IPS-18a (cell line): ENCODE results near the gene SDC3.

ENCODE experiments used
- H3K27ac ChIP-seq: one replicate; pipeline ENCODE4 v1.5.1; 2013; ENCODE audit warnings: low read length
- H3K27me3 ChIP-seq: one replicate; pipeline ENCODE4 v1.6.1; 2013; ENCODE audit warnings: mild to moderate bottlenecking, low read length; ENCODE audit not compliant: control insufficient read depth, insufficient read depth
- H3K36me3 ChIP-seq: one replicate; pipeline ENCODE4 v1.6.1; 2013; ENCODE audit warnings: low read depth, low read length; ENCODE audit not compliant: control insufficient read depth
- H3K4me1 ChIP-seq: one replicate; pipeline ENCODE4 v1.6.1; 2013; ENCODE audit warnings: low read depth, low read length; ENCODE audit not compliant: control insufficient read depth
- H3K4me3 ChIP-seq: one replicate; pipeline ENCODE4 v1.5.1; 2013; ENCODE audit warnings: low read length
- H3K9ac ChIP-seq: one replicate; pipeline ENCODE4 v1.6.1; 2013; ENCODE audit warnings: mild to moderate bottlenecking, low read length, moderate library complexity
- H3K9me3 ChIP-seq: one replicate; pipeline ENCODE4 v1.6.1; 2013; ENCODE audit warnings: low read depth, low read length; ENCODE audit not compliant: control insufficient read depth

SDC3 gene

DNA sequence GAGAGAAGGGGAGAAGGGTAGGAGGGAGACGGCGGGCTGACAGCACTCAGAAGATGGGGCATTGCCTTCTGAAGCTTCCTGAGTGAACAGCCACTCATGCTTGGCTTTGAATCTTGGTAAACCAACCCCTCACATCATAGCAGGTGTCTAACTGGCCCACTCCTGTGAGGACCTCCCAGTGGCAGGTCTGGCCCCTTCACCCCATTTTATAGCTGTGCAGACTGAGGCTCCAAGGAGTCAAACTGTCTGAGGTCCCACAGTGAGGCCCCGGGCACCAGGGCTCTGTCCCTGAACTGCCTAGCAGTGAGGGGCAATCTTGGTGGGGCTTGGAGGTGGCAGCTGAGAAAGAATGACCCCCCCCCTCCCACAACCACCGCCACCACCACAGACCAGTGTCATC, 41.0 kb downstream of the SDC3 start:
- no peaks in the 10 kb centered on the region for H3K36me3 ChIP-seq
- H3K27me3 ChIP-seq: no peaks in the 10 kb centered on the region
- no peak overlapping the region for H3K9ac ChIP-seq
- H3K27ac ChIP-seq: no peak overlapping the region
- no peak overlapping the region for H3K4me3 ChIP-seq
- peaks cover 4% of the 10 kb centered on the region for H3K9me3 ChIP-seq
- peaks cover 8% of the 10 kb centered on the region for H3K4me1 ChIP-seq

DNA sequence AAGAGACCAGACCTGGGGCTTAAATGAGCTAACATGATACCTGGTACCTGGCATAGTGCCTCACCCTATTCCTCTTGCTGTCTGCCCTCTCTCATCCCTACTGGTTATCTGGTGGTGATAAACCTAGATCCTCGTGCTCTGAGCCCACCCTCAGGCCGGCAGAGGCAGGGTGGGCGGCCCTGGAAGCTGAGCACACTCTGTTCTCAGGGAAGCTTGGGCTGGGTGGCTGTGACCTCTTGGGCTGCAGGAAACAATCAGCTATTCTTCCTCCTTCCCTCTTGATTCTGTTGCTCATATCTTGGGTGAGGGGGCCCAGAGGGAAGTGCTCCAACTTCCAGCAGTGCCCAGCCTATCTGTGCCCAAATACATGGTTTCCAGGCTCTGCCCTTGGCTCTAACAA, 42.0 kb downstream of the SDC3 start:
- Histone ChIP-seq H3K9me3 (no peaks in the 10 kb centered on the region), H3K9ac (no peak overlapping the region), H3K36me3 (no peaks in the 10 kb centered on the region), H3K27ac (no peak overlapping the region), H3K4me1 (peaks cover 8% of the 10 kb centered on the region), H3K4me3 (no peak overlapping the region), H3K27me3 (no peaks in the 10 kb centered on the region)

DNA sequence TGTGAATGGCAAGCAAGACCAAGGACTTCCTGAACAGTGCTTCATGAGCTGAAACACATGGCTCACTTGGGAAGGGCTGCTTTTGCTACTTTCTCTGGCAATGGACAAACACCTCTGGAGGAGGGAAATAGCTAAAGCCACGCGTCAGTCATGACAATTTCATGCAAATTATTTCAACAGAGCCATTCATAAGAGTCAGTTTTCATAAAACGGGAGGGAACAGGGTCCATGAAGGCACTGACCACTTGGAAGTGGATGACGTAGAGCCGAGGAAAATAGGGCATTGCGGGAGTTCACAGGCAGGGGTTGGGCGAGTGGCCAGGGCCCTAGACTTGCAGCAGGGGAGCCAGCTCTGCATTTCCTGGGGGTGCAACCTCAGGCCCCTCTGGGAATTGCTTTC, 43.9 kb downstream of the SDC3 start:
- no peaks in the 10 kb centered on the region for H3K27me3 ChIP-seq
- no peaks in the 10 kb centered on the region for H3K36me3 ChIP-seq
- no peaks in the 10 kb centered on the region for H3K4me1 ChIP-seq
- H3K9me3 ChIP-seq: no peaks in the 10 kb centered on the region
- H3K9ac ChIP-seq: no peak overlapping the region
- no peak overlapping the region for H3K27ac ChIP-seq
- H3K4me3 ChIP-seq: no peak overlapping the region

DNA sequence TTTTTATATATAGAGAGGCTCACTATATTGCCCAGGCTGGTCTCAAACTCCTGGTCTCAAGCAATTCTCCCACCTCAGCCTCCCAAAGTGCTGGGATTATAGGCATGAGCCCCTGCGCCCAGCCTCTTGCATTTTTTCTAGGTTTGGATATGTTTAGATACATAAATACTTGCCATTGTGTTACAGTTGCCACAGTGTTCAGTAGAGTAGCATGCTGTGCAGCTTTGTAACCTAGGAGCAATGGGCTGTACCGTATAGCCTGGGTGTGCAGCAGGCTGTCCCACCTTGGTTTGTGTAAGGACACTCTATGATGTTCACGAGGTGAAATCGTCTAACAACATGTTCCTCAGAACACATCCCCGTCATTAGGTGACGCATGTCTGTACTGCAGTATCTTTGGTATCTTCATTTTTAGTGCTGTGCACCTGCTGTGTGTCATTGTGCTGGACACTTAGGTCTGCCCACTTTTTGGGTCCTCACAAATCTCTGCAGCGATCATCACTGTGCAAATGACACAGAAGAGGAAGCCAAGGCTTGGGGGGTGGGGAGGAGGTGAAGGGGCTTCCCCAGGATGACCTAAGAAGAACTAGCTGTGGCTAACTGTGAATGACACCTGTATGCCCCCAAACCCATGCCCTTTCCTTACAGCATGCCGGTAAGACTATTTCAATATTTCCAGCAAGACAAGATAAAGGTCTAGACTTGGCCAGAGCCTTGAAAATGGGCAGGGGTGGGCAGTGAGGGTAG, 44.5 kb downstream of the SDC3 start:
- H3K9me3 ChIP-seq: no peaks in the 10 kb centered on the region
- H3K4me3 ChIP-seq: no peak overlapping the region
- no peak overlapping the region for H3K9ac ChIP-seq
- H3K27ac ChIP-seq: no peak overlapping the region
- no peaks in the 10 kb centered on the region for H3K36me3 ChIP-seq
- H3K4me1 ChIP-seq: no peaks in the 10 kb centered on the region
- no peaks in the 10 kb centered on the region for H3K27me3 ChIP-seq

DNA sequence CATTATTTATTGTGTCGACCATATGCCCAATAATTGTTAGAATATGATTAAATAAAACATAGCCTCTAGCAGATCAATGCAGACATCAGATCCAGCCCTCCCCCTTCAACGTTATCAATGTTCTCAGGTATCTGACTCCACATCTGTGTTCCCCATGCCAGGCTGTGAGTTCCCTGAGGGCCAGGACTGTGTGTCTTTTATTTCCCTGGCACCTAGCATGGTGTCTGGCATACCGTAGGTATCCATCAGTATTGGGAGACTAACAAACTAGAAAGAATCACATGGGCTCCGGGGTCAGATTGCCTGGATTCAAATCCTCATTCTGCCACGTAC, 48.3 kb downstream of the SDC3 start:
- H3K27me3 ChIP-seq: no peaks in the 10 kb centered on the region
- no peak overlapping the region for H3K4me3 ChIP-seq
- no peaks in the 10 kb centered on the region for H3K9me3 ChIP-seq
- no peak overlapping the region for H3K27ac ChIP-seq
- no peaks in the 10 kb centered on the region for H3K36me3 ChIP-seq
- H3K4me1 ChIP-seq: peaks cover 20% of the 10 kb centered on the region
- no peak overlapping the region for H3K9ac ChIP-seq

- Histone ChIP-seq H3K4me3 (no peak overlapping the region), H3K9ac (no peak overlapping the region), H3K27ac (no peak overlapping the region), H3K36me3 (no peaks in the 10 kb centered on the region), H3K4me1 (peaks cover 29% of the 10 kb centered on the region), H3K9me3 (no peaks in the 10 kb centered on the region), H3K27me3 (no peaks in the 10 kb centered on the region)
These were observed 50.6 kb downstream of the SDC3 start for GRCh38 chr1:30857964-30858363.

DNA sequence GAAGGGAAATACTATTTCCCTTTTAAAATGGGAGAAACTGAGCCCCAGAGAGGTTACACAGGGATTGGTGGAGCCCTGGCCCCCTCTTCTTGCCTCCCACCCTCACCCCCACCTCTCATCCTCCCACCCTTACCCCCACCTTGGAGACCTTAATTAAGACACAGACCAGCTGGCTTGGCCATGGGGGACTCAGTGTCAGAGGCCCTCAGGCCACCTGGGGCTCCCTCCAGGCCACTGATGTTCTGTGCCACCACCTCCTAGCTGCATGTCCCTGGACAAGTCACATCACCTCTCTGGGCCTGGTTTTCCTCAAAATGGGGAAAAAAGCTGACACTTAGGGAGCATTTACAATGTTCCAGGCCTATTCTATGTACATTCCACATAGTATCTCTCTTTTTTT, 51.5 kb downstream of the SDC3 start:
- Histone ChIP-seq H3K36me3 (no peaks in the 10 kb centered on the region), H3K27me3 (no peaks in the 10 kb centered on the region), H3K4me3 (no peak overlapping the region), H3K9me3 (no peaks in the 10 kb centered on the region), H3K9ac (no peak overlapping the region), H3K27ac (no peak overlapping the region), H3K4me1 (peaks cover 29% of the 10 kb centered on the region)

DNA sequence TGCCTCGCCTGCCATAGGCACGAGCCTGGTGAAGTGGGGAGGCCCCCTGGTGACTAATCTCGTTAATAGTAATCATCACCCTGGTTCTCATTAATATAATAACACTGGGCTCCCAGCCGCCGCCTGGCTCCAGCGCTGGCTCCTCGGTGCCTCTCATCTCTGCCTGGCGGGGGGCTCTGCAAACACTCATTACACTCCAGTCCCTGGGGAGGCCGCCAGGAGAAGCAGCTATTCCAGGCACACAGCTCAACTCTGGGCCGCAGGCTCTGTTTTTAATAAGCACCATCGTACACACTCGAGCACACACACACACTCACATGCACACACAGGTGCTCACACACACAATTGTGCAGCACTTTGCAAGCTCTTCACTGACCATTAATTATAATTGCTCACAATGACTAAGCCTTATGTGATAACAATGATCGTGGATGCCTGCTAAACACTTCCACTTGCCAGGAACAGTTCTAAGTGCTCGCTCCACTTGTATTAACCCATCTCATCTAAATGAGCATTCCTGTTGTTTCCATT, 52.2 kb downstream of the SDC3 start:
- H3K27ac ChIP-seq: no peak overlapping the region
- H3K36me3 ChIP-seq: no peaks in the 10 kb centered on the region
- no peaks in the 10 kb centered on the region for H3K27me3 ChIP-seq
- H3K9ac ChIP-seq: no peak overlapping the region
- H3K9me3 ChIP-seq: no peaks in the 10 kb centered on the region
- H3K4me3 ChIP-seq: no peak overlapping the region
- peaks cover 29% of the 10 kb centered on the region for H3K4me1 ChIP-seq

DNA sequence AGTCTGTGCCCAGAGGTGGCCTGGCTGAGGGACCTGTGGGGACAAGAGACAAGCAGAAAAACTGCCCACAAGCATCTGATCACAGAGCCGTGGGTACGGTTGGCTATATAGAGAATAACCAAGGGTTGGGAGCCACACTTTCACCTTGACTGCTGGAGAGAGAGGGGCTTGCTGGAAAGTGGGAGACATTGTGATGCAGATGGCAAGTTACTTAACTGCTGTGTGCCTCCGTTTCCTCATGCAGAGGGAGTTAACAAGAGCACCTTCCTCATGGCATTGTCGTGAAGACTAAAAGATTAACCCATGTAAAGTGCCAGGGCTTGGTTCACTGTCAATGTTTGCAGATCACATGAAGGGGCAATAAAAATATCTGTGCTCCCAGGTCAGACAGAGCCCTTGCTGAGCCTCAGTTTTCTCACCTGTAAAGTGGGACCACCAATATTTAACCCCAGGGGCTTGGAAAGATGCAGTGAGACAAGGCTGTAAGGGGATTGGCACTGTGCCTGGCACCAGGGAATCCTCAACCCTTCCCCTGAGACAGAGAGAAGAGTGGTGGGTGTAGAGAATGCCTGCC, 52.8 kb downstream of the SDC3 start:
- no peaks in the 10 kb centered on the region for H3K36me3 ChIP-seq
- H3K9ac ChIP-seq: no peak overlapping the region
- no peaks in the 10 kb centered on the region for H3K27me3 ChIP-seq
- H3K4me1 ChIP-seq: peaks cover 29% of the 10 kb centered on the region
- no peak overlapping the region for H3K27ac ChIP-seq
- H3K4me3 ChIP-seq: no peak overlapping the region
- no peaks in the 10 kb centered on the region for H3K9me3 ChIP-seq

- Histone ChIP-seq H3K4me3 (no peak overlapping the region), H3K27me3 (no peaks in the 10 kb centered on the region), H3K9ac (no peak overlapping the region), H3K4me1 (peaks cover 25% of the 10 kb centered on the region), H3K9me3 (no peaks in the 10 kb centered on the region), H3K36me3 (no peaks in the 10 kb centered on the region), H3K27ac (no peak overlapping the region)
These were observed 55.2 kb downstream of the SDC3 start for GRCh38 chr1:30853350-30853749.

DNA sequence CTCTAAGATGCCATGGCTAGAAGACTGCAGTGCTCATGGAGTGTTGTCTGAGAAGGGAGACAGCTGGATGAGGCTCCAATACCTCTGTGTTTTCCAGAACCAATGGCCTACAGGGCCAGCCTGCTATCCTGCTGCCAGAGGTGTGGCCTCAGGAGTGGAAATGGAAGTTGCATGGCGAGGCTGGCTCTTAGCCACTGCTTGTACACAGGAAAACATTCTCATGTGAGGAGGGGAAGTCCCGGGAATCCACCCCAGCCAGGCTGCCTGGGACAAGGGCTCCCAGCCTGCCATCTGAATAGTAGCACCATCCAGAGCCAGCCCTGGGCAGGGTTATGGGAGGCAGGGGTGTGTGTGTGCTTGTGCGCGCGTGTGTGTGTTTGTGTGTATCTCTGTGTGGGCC, 56.5 kb downstream of the SDC3 start:
- no peaks in the 10 kb centered on the region for H3K27me3 ChIP-seq
- H3K9ac ChIP-seq: no peak overlapping the region
- no peak overlapping the region for H3K4me3 ChIP-seq
- peaks cover 28% of the 10 kb centered on the region for H3K4me1 ChIP-seq
- H3K36me3 ChIP-seq: no peaks in the 10 kb centered on the region
- H3K27ac ChIP-seq: no peak overlapping the region
- H3K9me3 ChIP-seq: no peaks in the 10 kb centered on the region

DNA sequence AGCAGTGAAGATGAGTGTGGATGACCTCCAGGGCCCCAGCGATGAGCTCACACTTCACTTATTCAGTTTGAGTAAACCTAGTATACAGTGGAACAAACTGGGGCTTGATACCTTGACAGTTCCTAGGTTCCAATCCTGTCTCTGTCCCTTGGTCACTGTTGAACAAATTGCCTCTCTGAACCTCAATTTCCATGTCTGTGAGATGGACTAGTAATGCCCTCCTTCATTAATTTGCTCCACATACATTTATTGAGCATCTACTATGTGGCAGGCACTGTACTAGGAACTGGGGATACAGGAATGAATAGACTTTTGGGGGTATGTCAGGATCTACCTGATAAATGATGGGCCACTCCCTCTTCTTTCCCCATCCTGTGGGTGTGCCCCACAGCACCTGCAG, 57.3 kb downstream of the SDC3 start:
- no peak overlapping the region for H3K9ac ChIP-seq
- peaks cover 23% of the 10 kb centered on the region for H3K4me1 ChIP-seq
- no peak overlapping the region for H3K27ac ChIP-seq
- H3K36me3 ChIP-seq: no peaks in the 10 kb centered on the region
- H3K9me3 ChIP-seq: no peaks in the 10 kb centered on the region
- no peak overlapping the region for H3K4me3 ChIP-seq
- H3K27me3 ChIP-seq: no peaks in the 10 kb centered on the region
